Measurements from ENCODE around the gene DNAH2.

DNAH2 gene

DNA sequence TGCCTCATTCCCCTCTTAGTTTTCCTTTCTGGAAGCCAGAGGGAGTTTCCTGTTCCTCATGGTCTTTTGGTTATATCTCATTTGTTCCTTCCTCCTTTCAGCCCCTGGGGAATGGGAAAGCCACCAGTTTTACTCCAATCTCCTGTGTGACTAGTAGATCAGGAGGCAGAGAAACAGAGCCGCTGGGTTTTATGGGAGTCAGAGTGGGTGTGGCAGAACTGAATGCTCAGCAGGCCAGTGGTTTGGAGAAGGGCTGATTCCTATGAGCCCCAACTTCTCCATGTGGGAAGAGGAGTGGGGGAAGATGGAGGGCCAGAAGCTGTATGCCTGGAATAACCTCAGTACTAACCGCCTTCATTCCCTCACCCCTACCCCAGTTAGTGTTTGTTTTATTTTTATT is 4.1 kb downstream of the DNAH2 start:
- no peak for DNase-seq

- no peak for DNase-seq
Measured at GRCh38 chr17:7727886-7728285, 10.3 kb downstream of the DNAH2 start.

- DNase-seq: no peak
Measured at GRCh38 chr17:7729816-7730215, 12.3 kb downstream of the DNAH2 start.

DNA sequence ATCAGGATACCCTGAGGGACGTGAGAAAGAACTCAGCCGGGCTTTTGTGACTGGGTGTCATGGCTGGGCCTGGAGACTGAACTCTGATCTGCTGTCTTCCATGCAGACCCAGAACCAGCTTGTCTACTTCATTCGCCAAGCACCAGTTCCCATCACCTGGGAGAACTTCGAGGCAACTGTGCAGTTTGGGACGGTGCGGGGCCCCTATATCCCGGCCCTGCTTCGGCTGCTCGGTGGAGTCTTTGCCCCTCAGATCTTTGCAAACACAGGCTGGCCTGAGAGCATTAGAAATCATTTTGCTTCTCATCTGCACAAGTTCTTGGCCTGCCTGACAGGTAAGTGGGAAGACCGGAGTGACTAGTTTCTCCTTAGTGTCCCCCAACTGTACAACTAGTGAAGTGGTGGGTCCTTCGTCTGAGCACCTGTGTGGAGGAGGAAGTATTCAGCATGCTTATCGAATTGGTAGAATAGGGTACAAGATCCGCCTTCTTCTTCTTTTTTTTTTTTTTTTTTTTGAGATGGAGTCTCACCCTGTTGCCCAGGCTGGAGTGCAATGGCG is 15.5 kb downstream of the DNAH2 start:
- no peak for DNase-seq

DNA sequence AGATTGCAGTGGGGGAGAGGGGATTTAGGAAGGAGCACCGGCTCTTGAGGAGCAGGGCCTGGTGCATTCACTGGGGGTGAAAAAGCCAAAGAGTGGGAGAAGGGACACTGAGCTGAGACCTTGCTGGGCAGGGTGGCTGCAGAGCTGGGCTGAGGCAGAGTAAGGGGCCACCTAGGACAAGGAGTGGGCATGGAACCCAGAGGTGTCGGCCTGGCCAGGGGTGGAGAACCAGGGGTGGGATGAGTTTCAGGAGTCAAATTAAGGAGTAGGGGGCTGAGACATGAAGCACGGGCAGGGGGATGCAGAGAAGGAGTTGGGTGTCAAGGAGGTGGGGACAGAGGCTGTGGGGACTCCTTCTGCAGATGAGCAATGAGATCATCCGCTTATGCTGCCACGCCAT is 20.1 kb downstream of the DNAH2 start:
- DNase-seq: no peak

DNA sequence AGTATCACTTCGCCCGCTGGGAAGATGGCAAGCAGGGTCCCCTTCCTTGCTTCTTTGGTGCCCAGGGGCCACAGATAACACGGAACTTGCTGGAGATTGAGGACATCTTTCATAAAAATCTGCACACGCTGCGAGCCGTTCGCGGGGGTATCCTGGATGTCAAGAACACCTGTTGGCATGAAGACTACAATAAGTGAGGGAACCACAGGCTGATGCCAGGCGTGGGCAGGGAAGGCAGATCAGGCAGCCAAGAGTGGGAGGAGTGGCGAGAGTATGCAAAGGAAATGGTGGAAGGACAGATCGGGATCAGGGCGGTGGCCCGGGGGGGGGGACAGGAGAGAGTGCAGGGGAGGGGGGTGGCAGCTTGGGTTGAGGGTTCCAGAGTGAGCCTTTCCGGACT is 22.2 kb downstream of the DNAH2 start:
- DNase-seq: no peak

- DNase-seq: no peak
Measured at GRCh38 chr17:7740481-7741001, 23.0 kb downstream of the DNAH2 start.

DNA sequence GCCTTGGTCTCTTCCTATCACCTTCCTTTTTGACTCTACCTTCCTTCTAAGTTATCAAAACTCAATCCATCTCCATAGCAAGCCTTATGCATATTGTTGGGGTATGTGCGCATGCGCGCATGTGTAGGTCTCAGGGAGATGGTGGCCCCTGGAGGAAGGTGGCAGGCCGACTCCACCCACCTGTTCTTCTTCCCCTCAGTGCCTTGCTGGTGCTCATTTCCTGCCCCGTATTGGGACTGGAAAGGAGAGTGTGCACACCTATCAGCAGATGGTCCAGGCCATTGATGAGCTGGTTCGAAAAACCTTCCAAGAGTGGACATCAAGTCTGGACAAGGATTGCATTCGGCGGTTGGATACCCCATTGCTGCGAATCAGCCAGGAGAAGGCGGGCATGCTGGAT is 25.2 kb downstream of the DNAH2 start:
- no peak for DNase-seq

- DNase-seq: no peak
Measured at GRCh38 chr17:7744416-7744815, 26.9 kb downstream of the DNAH2 start.

GRCh38 chr17:7745748-7746470 is 28.4 kb downstream of the DNAH2 start:
- no peak for DNase-seq

DNA sequence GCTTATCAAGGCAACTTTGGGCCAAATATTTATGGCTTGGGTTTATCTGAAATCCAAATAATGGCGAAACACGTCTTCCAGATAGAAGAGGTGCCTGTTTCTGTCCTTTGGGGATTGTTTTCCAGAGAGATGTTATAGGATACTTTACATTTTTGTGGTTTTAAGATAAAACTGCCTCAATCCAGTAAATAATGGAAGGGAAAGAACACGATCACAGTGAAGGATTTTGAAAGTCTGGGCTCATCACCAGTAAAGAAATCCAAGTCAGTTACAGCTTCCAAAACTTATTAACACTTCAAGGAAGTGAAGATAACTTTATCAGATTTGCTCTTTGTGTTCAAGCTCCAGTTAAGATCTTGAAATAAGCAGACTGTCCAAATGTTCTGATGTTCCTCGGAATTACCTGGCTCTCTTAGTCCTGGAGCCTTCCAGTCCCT is 30.1 kb downstream of the DNAH2 start:
- no peak for DNase-seq

- DNase-seq: no peak
Measured at GRCh38 chr17:7748076-7748775, 30.7 kb downstream of the DNAH2 start.

DNA sequence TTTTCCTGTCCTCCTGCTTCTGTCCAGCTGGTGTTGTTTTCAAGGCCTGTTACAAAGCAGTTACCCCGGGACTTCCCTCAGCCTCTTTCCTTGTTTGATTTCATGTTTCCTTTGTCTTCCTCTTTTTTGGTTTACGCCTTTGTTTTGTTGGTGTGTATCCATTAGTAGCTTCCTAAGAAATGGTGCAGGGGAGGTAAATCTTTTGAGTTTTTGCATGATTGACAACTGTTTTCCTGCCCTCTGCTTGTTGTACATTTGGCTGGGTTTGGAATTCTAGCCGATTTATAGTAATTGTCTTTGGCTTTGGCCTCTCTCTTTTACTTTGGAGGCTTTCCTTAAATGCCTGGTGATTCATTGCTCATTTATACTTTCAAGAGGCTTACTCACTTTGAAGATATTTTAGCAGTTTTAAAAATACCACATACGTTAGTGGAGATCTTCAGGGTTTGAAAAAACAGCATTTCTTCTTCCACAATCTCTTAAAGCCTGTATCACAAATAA is 32.8 kb downstream of the DNAH2 start:
- no peak for DNase-seq

- no peak for DNase-seq
Measured at GRCh38 chr17:7754656-7755055, 37.1 kb downstream of the DNAH2 start.

- DNase-seq: no peak
Measured at GRCh38 chr17:7755095-7755890, 37.7 kb downstream of the DNAH2 start.

DNA sequence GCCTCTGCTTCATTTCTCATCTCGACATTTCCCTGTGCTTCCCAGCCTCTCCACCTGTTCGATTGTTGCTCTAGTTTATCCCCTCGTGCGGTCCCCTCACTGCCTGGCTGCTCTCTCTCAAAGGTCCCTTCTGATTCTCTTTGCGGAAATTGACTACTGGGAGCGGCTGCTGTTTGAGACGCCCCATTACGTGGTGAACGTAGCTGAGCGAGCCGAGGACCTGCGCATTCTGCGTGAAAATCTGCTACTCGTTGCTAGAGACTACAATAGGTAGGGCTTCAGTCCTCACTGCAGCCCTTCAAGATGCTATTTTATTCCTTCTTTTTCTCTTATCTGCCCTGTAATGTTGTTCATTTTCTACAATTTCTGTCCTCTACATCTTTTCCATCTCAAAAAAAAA is 39.4 kb downstream of the DNAH2 start:
- no peak for DNase-seq

DNA sequence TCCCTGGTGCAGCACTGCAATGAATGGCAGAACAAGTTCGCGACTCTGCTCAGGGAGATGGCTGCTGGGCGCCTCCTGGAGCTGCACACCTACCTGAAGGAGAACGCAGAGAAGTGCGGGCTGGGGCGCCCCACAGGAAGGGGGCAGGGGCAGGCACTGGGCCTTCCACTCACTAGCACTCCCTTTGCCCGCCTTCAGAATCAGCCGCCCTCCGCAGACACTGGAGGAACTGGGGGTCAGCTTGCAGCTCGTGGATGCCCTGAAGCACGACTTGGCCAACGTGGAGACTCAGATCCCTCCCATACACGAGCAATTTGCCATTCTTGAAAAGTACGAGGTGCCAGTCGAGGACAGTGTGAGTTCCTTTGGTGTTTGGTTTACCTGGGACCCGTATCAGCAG is 46.4 kb downstream of the DNAH2 start:
- DNase-seq: no peak

GRCh38 chr17:7767004-7767403 is 49.5 kb downstream of the DNAH2 start:
- DNase-seq: no peak

DNA sequence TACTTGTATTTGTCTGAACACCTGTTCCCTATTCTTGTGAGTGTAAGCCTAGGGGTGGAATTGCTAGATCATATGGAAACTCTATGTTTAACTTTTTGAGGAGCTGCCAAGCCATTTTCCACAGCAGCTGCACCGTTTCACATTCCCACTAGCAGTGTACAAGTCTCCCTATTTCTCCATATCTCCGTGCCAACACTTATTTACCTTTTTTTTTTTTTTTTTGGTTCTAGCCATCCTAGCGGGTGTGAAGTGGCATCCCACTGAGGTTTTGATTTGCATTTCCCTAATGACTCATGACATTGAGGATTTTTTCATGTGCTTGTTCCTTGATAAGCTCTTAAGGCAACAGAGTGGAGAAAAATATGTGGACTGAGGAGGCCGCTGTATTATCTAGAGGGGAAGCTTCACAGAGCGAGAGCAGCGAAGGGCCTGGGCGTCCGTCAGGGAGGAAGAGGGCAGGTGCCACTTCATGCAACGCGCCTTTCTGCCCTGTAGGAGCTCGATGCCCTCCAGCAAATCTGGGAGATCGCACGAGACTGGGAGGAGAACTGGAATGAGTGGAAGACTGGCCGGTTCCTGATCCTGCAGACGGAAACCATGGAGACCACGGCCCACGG is 50.0 kb downstream of the DNAH2 start:
- DNase-seq: no peak

GRCh38 chr17:7769854-7770253 is 52.3 kb downstream of the DNAH2 start:
- no peak for DNase-seq

- DNase-seq: no peak
Measured at GRCh38 chr17:7774055-7774521, 56.5 kb downstream of the DNAH2 start.

GRCh38 chr17:7775051-7775450 is 57.5 kb downstream of the DNAH2 start:
- DNase-seq: no peak
